Measurements from ENCODE around the gene DSCAML1. TPM values are rescaled to one million over a fixed set of nuclear protein-coding genes. Genes with fewer than 3 reads are reported as not detected.

The DSCAML1 gene
- total and polyA plus RNA-seq, 2 experiments from 2014 or later = not detected

DNA sequence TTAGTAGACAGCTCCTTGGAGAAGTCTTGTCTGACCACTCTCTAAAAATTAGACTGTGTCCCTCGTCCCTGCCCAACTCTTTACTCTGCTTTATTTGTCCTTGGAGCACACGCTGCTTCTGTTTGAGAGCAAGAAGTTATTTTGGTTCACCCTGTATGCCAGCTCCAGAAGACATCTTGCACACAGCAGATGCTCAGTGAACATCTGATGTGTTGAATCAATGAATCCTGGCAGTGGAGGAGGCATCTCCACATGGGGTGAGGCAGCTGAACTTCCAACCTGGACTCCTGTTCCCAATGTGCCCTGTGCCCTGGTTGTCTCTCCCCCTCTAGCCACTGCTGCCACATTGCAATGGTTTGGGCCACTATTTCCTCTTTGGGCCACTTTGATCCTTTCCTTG, 255.8 kb downstream of the DSCAML1 start:
- H3F3A ChIP-seq (ENCODE audit: insufficient read depth) = no peaks in the 10 kb centered on the region
- H3K4me3 ChIP-seq = no peak overlapping the region
- no peaks in the 10 kb centered on the region for H3K36me3 ChIP-seq (ENCODE audit: low read depth)
- H3K79me2 ChIP-seq (ENCODE audit: insufficient read depth) = no peaks in the 10 kb centered on the region
- peaks cover 18% of the 10 kb centered on the region for H3K27me3 ChIP-seq (replicated peaks; ENCODE audit: insufficient read depth)
- in situ Hi-C loops (cut with MboI) = no loop called here
- 8 to 10% methylated on average over 2 of the region's 2 CpGs for WGBS, 2 experiments (ENCODE audit: low coverage in 1 of 2, low lambda C conversion rate in 2 of 2, missing lambda C conversion rate in 2 of 2)
- H3K4me2 ChIP-seq (ENCODE audit: unreplicated experiment) = no peak overlapping the region
- TF ChIP-seq EZH2phosphoT487 (IDR thresholded peaks at IDR 0.05; ENCODE audit: insufficient read depth, low read depth) (no peak), EZH2 (IDR thresholded peaks at IDR 0.05; ENCODE audit: insufficient read depth, poor library complexity, severe bottlenecking) (no peak)
- H3K9ac ChIP-seq = no peak overlapping the region
- H2AFZ ChIP-seq = no peak overlapping the region
- H3K9me3 ChIP-seq (ENCODE audit: low read depth) = no peaks in the 10 kb centered on the region
- no peaks in the 10 kb centered on the region for H3K9me2 ChIP-seq (ENCODE audit: insufficient read depth)
- DNase-seq = no peak
- no peak overlapping the region for H3K27ac ChIP-seq
- no peaks in the 10 kb centered on the region for H4K20me1 ChIP-seq (ENCODE audit: insufficient read depth)
- H3K4me1 ChIP-seq (ENCODE audit: insufficient read depth) = no peaks in the 10 kb centered on the region

DNA sequence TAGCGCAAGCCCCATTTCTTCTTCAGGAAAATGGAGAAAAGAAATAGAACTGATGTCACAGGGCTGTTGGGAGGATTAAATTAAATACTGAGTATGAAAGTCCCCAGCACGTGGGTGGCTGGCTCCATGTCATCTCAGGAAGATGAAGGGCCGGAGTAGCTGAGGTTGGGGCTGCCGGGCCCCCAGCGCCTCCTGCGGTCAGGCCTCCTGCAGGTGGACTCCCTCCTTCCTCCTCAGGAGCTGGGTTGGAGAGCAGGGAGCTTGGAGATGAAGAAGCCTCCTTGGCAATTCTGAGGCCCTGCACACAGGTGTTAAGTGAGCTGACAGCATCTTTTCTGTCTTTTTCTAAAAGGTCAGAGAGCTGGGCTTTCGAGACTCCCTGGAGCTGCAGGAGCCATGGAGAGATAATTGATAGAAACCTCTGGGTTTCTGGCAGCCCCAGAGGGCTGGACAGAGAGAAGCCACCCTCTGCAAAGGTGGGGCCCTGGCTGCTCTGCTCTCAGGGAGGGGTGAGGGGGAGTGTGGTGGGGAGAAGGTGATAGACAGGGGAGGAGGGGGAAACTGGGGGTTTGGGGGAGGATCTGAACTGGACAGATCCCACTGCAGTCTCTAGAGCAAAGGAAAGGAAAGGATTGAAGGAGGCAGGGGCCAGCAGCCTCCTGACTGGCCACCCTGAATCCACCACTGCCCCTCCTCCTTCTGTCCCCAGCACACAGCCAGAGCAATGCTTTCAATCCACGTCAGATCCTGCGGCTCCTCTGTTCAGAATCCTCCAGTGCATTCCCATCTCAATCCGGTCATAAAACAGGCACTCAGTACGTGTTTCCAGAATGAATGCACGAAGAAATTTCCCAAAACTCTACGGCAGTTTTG, 258.5 kb downstream of the DSCAML1 start:
- H3K9me3 ChIP-seq (ENCODE audit: low read depth) = no peaks in the 10 kb centered on the region
- no peaks in the 10 kb centered on the region for H3K4me1 ChIP-seq (ENCODE audit: insufficient read depth)
- H3F3A ChIP-seq (ENCODE audit: insufficient read depth) = no peaks in the 10 kb centered on the region
- H3K4me3 ChIP-seq = no peak overlapping the region
- no peak overlapping the region for H2AFZ ChIP-seq
- DNase-seq = no peak
- H3K27ac ChIP-seq = no peak overlapping the region
- no peak for TF ChIP-seq EZH2phosphoT487 (IDR thresholded peaks at IDR 0.05; ENCODE audit: insufficient read depth, low read depth)
- H3K4me2 ChIP-seq (ENCODE audit: unreplicated experiment) = no peak overlapping the region
- in situ Hi-C loops (cut with MboI) = no loop called here
- H3K36me3 ChIP-seq (ENCODE audit: low read depth) = no peaks in the 10 kb centered on the region
- H3K79me2 ChIP-seq (ENCODE audit: insufficient read depth) = no peaks in the 10 kb centered on the region
- peaks cover 25% of the 10 kb centered on the region for H3K27me3 ChIP-seq (replicated peaks; ENCODE audit: insufficient read depth)
- H3K9me2 ChIP-seq (ENCODE audit: insufficient read depth) = no peaks in the 10 kb centered on the region
- H3K9ac ChIP-seq = no peak overlapping the region
- WGBS, 2 experiments (ENCODE audit: low coverage in 1 of 2, low lambda C conversion rate in 2 of 2, missing lambda C conversion rate in 2 of 2) = 61 to 63% methylated on average over 13 of the region's 13 CpGs
- H4K20me1 ChIP-seq (ENCODE audit: insufficient read depth) = no peaks in the 10 kb centered on the region

DNA sequence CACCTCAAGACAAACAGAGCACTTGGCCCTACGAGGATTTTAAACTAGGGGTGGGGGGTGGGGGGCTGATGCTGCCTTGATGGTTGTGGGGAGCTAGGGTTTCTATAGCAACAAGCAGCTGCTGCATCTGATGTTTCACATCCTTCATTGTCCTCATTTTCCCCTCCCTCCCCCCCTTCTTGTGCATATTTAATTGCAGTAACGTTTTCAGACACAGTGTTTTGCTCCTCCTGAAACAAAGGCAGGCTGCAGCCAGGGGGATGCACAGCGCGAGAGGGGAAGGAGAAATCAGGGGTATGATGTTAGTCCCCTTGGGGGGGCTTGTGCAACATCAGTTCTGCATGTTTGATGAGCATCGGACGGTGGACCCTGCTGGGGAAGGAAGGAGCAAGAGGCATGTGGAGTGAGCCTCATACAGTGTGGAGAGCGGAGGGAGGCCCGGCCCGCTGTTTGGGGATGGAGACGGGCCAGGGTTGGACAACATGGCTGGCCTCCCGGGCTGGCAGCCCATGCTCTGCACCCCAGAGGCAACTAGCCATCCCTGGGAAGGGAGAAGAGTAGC, 261.1 kb downstream of the DSCAML1 start:
- no peak overlapping the region for H2AFZ ChIP-seq

DNA sequence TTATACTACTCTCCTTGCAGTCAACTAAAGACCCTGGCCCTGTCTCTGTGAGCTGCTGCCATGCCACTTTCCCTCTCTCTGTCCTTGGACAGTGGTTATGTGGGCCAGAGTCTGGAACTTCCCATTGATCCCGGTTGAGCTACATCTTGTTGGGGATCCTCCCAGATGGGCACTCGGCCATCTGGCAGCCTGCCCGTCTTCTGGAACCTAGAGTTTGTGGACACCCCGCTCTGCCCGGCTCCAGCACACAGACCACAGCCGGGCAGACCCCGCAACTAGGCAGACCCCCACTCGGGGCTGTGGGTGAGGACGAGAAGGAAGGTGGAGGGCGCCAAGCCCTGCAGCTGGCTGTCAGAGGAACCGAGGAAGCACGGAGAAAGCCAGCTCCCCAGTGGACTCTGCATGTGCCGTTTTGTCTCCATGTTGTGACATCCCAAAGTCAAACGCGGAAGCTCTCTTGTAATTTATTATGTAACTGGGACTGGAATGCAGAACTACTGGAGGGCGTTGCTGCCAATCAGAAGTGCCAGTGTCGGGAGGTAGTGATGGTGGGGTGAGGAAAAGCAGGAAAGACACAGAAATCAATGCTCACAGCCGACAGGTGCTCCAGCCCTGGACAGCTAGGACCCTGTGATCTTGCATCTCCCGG, 261.7 kb downstream of the DSCAML1 start:
- no peaks in the 10 kb centered on the region for H3K36me3 ChIP-seq (ENCODE audit: low read depth)
- no peak overlapping the region for H3K4me3 ChIP-seq
- H3F3A ChIP-seq (ENCODE audit: insufficient read depth) = no peaks in the 10 kb centered on the region
- H3K27ac ChIP-seq = no peak overlapping the region
- H4K20me1 ChIP-seq (ENCODE audit: insufficient read depth) = no peaks in the 10 kb centered on the region
- WGBS, 2 experiments (ENCODE audit: low coverage in 1 of 2, low lambda C conversion rate in 2 of 2, missing lambda C conversion rate in 2 of 2) = 16 to 18% methylated on average over 19 of the region's 19 CpGs
- H3K9me3 ChIP-seq (ENCODE audit: low read depth) = no peaks in the 10 kb centered on the region
- H3K9ac ChIP-seq = no peak overlapping the region
- no peak for DNase-seq
- no peak for TF ChIP-seq EZH2phosphoT487 (IDR thresholded peaks at IDR 0.05; ENCODE audit: insufficient read depth, low read depth)
- TF ChIP-seq EZH2 (IDR thresholded peaks at IDR 0.05; ENCODE audit: insufficient read depth, poor library complexity, severe bottlenecking) = no peak
- in situ Hi-C loops (cut with MboI) = no loop called here
- no peak overlapping the region for H3K4me2 ChIP-seq (ENCODE audit: unreplicated experiment)
- H3K9me2 ChIP-seq (ENCODE audit: insufficient read depth) = no peaks in the 10 kb centered on the region
- H3K27me3 ChIP-seq (replicated peaks; ENCODE audit: insufficient read depth) = peaks cover 20% of the 10 kb centered on the region
- no peak overlapping the region for H2AFZ ChIP-seq
- H3K79me2 ChIP-seq (ENCODE audit: insufficient read depth) = no peaks in the 10 kb centered on the region
- H3K4me1 ChIP-seq (ENCODE audit: insufficient read depth) = no peaks in the 10 kb centered on the region

More for the DNA sequence above, 261.1 kb downstream of the DSCAML1 start:
- Histone ChIP-seq H3K4me3 (no peak overlapping the region), H3K9ac (no peak overlapping the region), H3K27me3 (replicated peaks; ENCODE audit: insufficient read depth) (peaks cover 20% of the 10 kb centered on the region), H3K9me3 (ENCODE audit: low read depth) (no peaks in the 10 kb centered on the region), H3K79me2 (ENCODE audit: insufficient read depth) (no peaks in the 10 kb centered on the region), H3K36me3 (ENCODE audit: low read depth) (no peaks in the 10 kb centered on the region), H3K4me1 (ENCODE audit: insufficient read depth) (no peaks in the 10 kb centered on the region), H3K9me2 (ENCODE audit: insufficient read depth) (no peaks in the 10 kb centered on the region), H3F3A (ENCODE audit: insufficient read depth) (no peaks in the 10 kb centered on the region), H3K27ac (no peak overlapping the region), H3K4me2 (ENCODE audit: unreplicated experiment) (no peak overlapping the region), H4K20me1 (ENCODE audit: insufficient read depth) (no peaks in the 10 kb centered on the region)
- DNase-seq = no peak
- TF ChIP-seq EZH2phosphoT487 (IDR thresholded peaks at IDR 0.05; ENCODE audit: insufficient read depth, low read depth) (no peak), EZH2 (IDR thresholded peaks at IDR 0.05; ENCODE audit: insufficient read depth, poor library complexity, severe bottlenecking) (no peak)
- in situ Hi-C loops (cut with MboI) = no loop called here
- WGBS, 2 experiments (ENCODE audit: low coverage in 1 of 2, low lambda C conversion rate in 2 of 2, missing lambda C conversion rate in 2 of 2) = 27 to 29% methylated on average over 10 of the region's 11 CpGs
